ENCODE measurements around the gene NPC1L1. TPM values are rescaled to one million over a fixed set of nuclear protein-coding genes. Genes with fewer than 3 reads are reported as not detected.
"Not testable (repeated sequence)": the region's sequence is repeated elsewhere in the genome, so short reads cannot be mapped to it uniquely, and the experiment has no call there.

Gene NPC1L1
- total RNA-seq, 2 donors from 2014 or later, result 0.52 TPM; not detected in 1

DNA sequence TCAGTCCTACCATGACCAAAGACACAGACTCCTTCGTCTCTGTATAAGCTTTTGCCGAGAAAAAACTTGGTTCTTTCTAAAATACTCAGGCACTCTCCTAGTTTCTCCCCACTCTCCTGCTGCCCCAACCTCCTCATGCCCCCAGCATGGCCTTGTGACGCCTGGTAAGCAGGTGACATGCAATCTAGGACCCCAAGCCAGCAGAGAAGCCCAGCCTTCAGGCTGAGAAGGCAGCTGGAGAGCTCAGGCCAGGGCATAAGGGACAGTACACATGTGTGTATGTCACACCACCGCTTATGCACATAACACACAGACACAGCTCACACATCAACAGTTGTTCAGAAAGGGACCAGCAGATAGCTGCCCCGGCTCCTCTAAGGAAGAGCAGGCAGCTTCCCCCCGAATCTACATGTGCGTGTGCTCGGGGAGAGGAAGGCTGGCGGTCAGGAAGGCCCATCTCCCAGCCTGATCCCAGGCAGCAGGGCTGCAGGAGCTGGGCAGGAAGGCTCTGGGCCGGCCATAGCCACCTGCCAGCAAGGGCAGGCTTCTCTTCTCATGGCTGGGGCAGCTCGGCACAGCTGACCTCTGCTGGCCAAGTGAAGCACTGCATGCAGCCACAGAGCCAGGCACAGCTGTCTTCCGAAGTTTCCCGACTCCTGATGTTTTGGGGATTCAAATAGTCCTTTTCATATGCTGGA lies 24.1 kb upstream of the NPC1L1 start:
- intact Hi-C loops (cut with DNase I), result loop anchor here (10.0 kb wide), 1 partner anchor 330 kb away; no protein-coding TSS in a partner anchor
- peak; percentile 86 for ATAC-seq
- Histone ChIP-seq H3K9me3 (no peaks in the 10 kb centered on the region), H3K27me3 (no peaks in the 10 kb centered on the region), H3K27ac (no peak overlapping the region), H3K4me1 (peaks cover 7% of the 10 kb centered on the region), H3K36me3 (replicated peaks in 1 of 2; ENCODE audit: insufficient read depth in 1 of 2, low read depth in 2 of 2) (peaks cover 17 to 32% of the 10 kb centered on the region in 2 donors), H3K4me3 (no peak overlapping the region)
- TF ChIP-seq POLR2A (IDR thresholded peaks at IDR 0.05), result no peak
- TF ChIP-seq, protein P1, sequence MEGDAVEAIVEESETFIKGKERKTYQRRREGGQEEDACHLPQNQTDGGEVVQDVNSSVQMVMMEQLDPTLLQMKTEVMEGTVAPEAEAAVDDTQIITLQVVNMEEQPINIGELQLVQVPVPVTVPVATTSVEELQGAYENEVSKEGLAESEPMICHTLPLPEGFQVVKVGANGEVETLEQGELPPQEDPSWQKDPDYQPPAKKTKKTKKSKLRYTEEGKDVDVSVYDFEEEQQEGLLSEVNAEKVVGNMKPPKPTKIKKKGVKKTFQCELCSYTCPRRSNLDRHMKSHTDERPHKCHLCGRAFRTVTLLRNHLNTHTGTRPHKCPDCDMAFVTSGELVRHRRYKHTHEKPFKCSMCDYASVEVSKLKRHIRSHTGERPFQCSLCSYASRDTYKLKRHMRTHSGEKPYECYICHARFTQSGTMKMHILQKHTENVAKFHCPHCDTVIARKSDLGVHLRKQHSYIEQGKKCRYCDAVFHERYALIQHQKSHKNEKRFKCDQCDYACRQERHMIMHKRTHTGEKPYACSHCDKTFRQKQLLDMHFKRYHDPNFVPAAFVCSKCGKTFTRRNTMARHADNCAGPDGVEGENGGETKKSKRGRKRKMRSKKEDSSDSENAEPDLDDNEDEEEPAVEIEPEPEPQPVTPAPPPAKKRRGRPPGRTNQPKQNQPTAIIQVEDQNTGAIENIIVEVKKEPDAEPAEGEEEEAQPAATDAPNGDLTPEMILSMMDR (IDR thresholded peaks at IDR 0.05), result peak; percentile 91 to 97 (median 92)
- DNase-seq, result peak; percentile 70 to 78 (median 74)
- WGBS, 2 donors, result 57 to 87% methylated on average over 9 to 13 of the region's 13 CpGs

DNA sequence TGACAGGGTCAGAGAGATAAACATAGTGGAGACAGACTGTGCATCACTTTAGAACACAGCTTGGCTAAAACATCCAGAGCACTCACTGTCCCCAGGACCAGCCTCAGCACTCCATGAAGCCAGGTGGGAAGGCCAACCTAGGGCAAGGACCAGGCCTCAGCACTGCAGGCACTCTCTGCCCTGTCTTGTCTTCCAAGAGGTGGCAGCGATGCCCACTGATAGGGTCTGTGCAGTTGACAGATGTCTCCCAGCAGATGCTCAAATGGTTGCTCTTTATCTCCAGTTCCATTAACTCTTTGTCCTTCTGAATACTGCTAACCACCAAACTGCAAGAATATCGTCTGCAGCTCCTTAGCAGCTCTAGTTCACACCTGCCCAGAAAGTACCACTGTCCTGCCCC lies 23.5 kb upstream of the NPC1L1 start:
- Histone ChIP-seq H3K4me3 (no peak overlapping the region), H3K9me3 (no peaks in the 10 kb centered on the region), H3K4me1 (peaks cover 7% of the 10 kb centered on the region), H3K27me3 (no peaks in the 10 kb centered on the region), H3K36me3 (replicated peaks in 1 of 2; ENCODE audit: insufficient read depth in 1 of 2, low read depth in 2 of 2) (peaks cover 17 to 26% of the 10 kb centered on the region in 2 donors), H3K27ac (no peak overlapping the region)
- TF ChIP-seq POLR2A (IDR thresholded peaks at IDR 0.05), result no peak
- TF ChIP-seq, protein P1 (IDR thresholded peaks at IDR 0.05), result no peak
- intact Hi-C loops (cut with DNase I), result loop anchor here (10.0 kb wide), 1 partner anchor 330 kb away; no protein-coding TSS in a partner anchor
- WGBS, 2 donors, result 85 to 88% methylated on average over 2 of the region's 2 CpGs
- DNase-seq, result no peak
- ATAC-seq, result no peak

DNA sequence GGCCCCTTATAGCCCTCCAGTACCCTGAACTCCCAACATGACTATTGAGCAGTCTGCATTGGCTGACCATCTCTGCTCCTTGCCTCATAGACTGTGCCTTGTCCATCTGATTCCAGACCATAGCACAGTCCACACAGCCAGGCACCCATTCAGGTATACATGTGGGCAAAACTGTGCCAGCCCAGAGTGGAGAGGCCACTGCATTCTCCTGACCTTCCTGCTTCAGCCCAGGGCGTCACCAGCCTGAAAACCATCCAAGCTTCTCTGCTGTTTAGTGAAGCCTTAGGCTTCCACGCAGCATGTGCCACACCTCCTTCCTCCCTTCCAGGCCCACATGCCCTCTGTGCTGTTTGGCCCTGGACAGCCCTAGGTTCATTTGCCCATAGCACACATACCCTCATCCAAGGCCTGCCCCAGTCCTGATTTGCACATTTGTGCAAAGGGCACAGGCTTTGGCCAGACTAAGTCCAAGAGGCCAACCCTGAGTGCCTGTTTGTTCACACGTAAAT lies 22.1 kb upstream of the NPC1L1 start:
- intact Hi-C loops (cut with DNase I), result loop anchor here (10.0 kb wide), 1 partner anchor 328 kb away; no protein-coding TSS in a partner anchor
- WGBS, 2 donors, result 84 to 100% methylated on average over 3 of the region's 3 CpGs
- no peak for DNase-seq

DNA sequence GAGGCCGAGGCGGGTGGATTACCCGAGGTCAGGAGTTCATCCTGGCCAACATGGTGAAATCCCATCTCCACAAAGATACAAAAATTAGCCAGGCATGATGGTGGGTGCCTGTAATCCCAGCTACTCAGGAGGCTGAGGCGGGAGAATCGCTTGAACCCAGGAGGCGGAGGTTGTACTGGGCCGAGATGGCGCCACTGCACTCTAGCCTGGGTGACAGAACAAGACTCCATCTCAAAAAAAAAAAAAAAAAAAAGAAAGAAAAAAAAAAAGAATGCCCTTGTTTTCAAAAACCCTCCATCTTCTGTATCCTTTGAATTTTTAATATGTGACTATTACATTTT lies 21.5 kb upstream of the NPC1L1 start:
- intact Hi-C loops (cut with DNase I), result loop anchor here (10.0 kb wide), 1 partner anchor 328 kb away; no protein-coding TSS in a partner anchor
- H3K27me3 ChIP-seq; H3K27ac ChIP-seq; ATAC-seq; H3K9me3 ChIP-seq; DNase-seq; H3K4me1 ChIP-seq; H3K36me3 ChIP-seq (replicated peaks in 1 of 2; ENCODE audit: insufficient read depth in 1 of 2, low read depth in 2 of 2); H3K4me3 ChIP-seq: not testable (repeated sequence)
- 90 to 98% methylated on average over 5 to 8 of the region's 8 CpGs for WGBS, 2 donors

More for the DNA sequence above, 22.1 kb upstream of the NPC1L1 start:
- TF ChIP-seq POLR2A (IDR thresholded peaks at IDR 0.05), result no peak
- TF ChIP-seq, protein P1 (IDR thresholded peaks at IDR 0.05), result no peak
- peaks cover 12% of the 10 kb centered on the region in 2 donors for H3K36me3 ChIP-seq (replicated peaks in 1 of 2; ENCODE audit: insufficient read depth in 1 of 2, low read depth in 2 of 2)
- ATAC-seq, result no peak
- H3K9me3 ChIP-seq, result no peaks in the 10 kb centered on the region
- H3K27ac ChIP-seq, result no peak overlapping the region
- peaks cover 7% of the 10 kb centered on the region for H3K4me1 ChIP-seq
- H3K4me3 ChIP-seq, result no peak overlapping the region
- H3K27me3 ChIP-seq, result no peaks in the 10 kb centered on the region

DNA sequence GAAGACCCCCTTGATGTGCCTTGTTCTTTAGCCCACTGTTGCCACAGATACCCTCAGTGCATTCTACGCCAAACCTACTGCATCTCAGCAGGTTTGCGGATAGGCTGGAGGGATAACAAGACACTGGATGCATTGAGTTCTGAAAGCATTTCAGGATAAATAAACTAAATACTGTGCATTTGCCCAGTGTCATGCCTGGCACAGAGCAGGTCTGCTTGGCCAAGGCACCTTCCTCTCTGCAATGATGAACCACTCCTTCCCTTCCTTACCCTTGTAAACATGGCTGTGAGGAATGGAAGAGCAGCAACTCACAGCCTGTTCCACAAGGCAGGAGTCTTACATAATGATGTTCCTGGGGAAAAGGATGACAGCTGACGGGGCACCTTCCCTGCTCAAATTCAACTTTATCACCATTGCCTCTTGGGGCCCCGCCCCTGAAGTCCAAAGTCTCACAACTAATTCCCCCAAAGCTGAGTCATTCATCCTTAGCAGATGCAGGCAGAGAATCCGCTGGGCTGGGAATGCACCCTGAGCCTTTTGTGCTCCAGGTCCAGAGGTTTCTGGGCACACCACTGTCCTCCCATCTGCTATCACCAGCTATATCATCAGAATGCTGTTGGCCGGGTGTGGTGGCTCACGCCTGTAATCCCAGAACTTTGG lies 21.0 kb upstream of the NPC1L1 start:
- no peak for TF ChIP-seq POLR2A (IDR thresholded peaks at IDR 0.05)
- TF ChIP-seq, protein P1 (IDR thresholded peaks at IDR 0.05), result no peak
- Histone ChIP-seq H3K27me3 (no peaks in the 10 kb centered on the region), H3K36me3 (replicated peaks in 1 of 2; ENCODE audit: insufficient read depth in 1 of 2, low read depth in 2 of 2) (peaks cover under 1 to 3% of the 10 kb centered on the region in 2 donors), H3K4me1 (peaks cover 7% of the 10 kb centered on the region), H3K9me3 (no peaks in the 10 kb centered on the region), H3K4me3 (no peak overlapping the region), H3K27ac (no peak overlapping the region)
- WGBS, 2 donors, result 62 to 65% methylated on average over 5 to 7 of the region's 7 CpGs
- intact Hi-C loops (cut with DNase I), result loop anchor here (10.0 kb wide), 1 partner anchor 327 kb away; no protein-coding TSS in a partner anchor
- DNase-seq, result peak in 2 of 4 donors; percentile 22 to 36
- ATAC-seq, result no peak
